Spinal cord (tissue), 10 donors: ENCODE results near the gene SULT1A2. TPM values are rescaled to one million over a fixed set of nuclear protein-coding genes. Genes with fewer than 3 reads are reported as not detected.
"Not testable (repeated sequence)": the region's sequence is repeated elsewhere in the genome, so short reads cannot be mapped to it uniquely, and the experiment has no call there.

Source experiments
- DNase-seq, 6 donors: peaks; one replicate each; pipeline versions ENCODE4 v3.0.0 to v3.0.0-alpha.2; 2013 to 2015; ENCODE audit warnings: low spot score in 6 of 6, low read depth in 4 of 6
- H3K27ac ChIP-seq: one replicate; pipeline ENCODE4 v1.5.1; 2013; ENCODE audit warnings: low read depth, low read length, control low read depth
- H3K27me3 ChIP-seq: one replicate; pipeline ENCODE4 v1.6.1; 2013; ENCODE audit warnings: low read length; ENCODE audit not compliant: control insufficient read depth, insufficient read depth
- H3K36me3 ChIP-seq: one replicate; pipeline ENCODE4 v1.6.1; 2013; ENCODE audit warnings: low read length; ENCODE audit not compliant: control insufficient read depth, insufficient read depth
- H3K4me1 ChIP-seq: one replicate; pipeline ENCODE4 v1.6.1; 2013; ENCODE audit warnings: low read length; ENCODE audit not compliant: control insufficient read depth, insufficient read depth
- H3K4me3 ChIP-seq: one replicate; pipeline ENCODE4 v1.5.1; 2013; ENCODE audit warnings: low read depth, low read length, control low read depth
- H3K9me3 ChIP-seq: one replicate; pipeline ENCODE4 v1.6.1; 2013; ENCODE audit warnings: low read length; ENCODE audit not compliant: control insufficient read depth, insufficient read depth
- WGBS: methylation state at CpG from one replicate; pipeline ENCODE4 v1.1.5; 2013; ENCODE audit warnings: missing lambda C conversion rate; ENCODE audit not compliant: insufficient coverage; 5-methylcytosine and 5-hydroxymethylcytosine counted together
- polyA plus RNA-seq, 2 donors: library from polyadenylated mRNA; unstranded; fragments of 120-200 nt; gene quantifications; one replicate each; pipeline ENCODE4 v1.2.1, GENCODE V29; 2013; ENCODE audit not compliant: insufficient read length in 2 of 2
- total RNA-seq, 2 donors: library from RNA; depleted of rRNA in 1 of 2; stranded (reverse); fragments of 120-200 nt in 1 of 2; fragments of >200 nt in 1 of 2; gene quantifications; one replicate each; pipeline versions ENCODE4 v1.2.3 to v1.2.4, GENCODE V29; 2013 to 2014
- donor health status: healthy.

SULT1A2 gene
- total and polyA plus RNA-seq, 4 donors, result 0.50 to 2.8 (median 2.0) TPM

GRCh38 chr16:28621481-28622155 is 24.8 kb upstream of the SULT1A2 start:
- DNase-seq, result peak in 1 of 6 donors; percentile 0
- Histone ChIP-seq H3K4me3 (no peak overlapping the region), H3K36me3 (peaks cover 2% of the 10 kb centered on the region), H3K27me3 (no peaks in the 10 kb centered on the region), H3K27ac (no peak overlapping the region), H3K9me3 (no peaks in the 10 kb centered on the region), H3K4me1 (peaks cover 11% of the 10 kb centered on the region)
- WGBS, result 70% methylated on average over 3 of the region's 7 CpGs

GRCh38 chr16:28620316-28620715 is 23.5 kb upstream of the SULT1A2 start:
- not testable (repeated sequence) for H3K27ac ChIP-seq, H3K36me3 ChIP-seq, H3K27me3 ChIP-seq, H3K4me3 ChIP-seq, H3K9me3 ChIP-seq, DNase-seq
- peaks cover 11% of the 10 kb centered on the region for H3K4me1 ChIP-seq
- WGBS, result no CpG with 5 or more reads among the region's 1 CpG

GRCh38 chr16:28617874-28618273 is 21.0 kb upstream of the SULT1A2 start:
- Histone ChIP-seq H3K4me3 (no peak overlapping the region), H3K27me3 (no peaks in the 10 kb centered on the region), H3K4me1 (peaks cover 8% of the 10 kb centered on the region), H3K36me3 (peaks cover 2% of the 10 kb centered on the region), H3K27ac (no peak overlapping the region), H3K9me3 (no peaks in the 10 kb centered on the region)
- WGBS, result 100% methylated on average over 1 of the region's 4 CpGs
- DNase-seq, result no peak

GRCh38 chr16:28616636-28617035 is 19.8 kb upstream of the SULT1A2 start:
- H3K36me3 ChIP-seq, result peaks cover 2% of the 10 kb centered on the region
- no peak overlapping the region for H3K4me3 ChIP-seq
- no peaks in the 10 kb centered on the region for H3K27me3 ChIP-seq
- no peaks in the 10 kb centered on the region for H3K4me1 ChIP-seq
- WGBS, result 94% methylated on average over 7 of the region's 7 CpGs
- H3K27ac ChIP-seq, result no peak overlapping the region
- DNase-seq, result no peak
- H3K9me3 ChIP-seq, result no peaks in the 10 kb centered on the region

GRCh38 chr16:28616224-28616577 is 19.4 kb upstream of the SULT1A2 start:
- not testable (repeated sequence) for H3K4me3 ChIP-seq

GRCh38 chr16:28615486-28616223 is 18.8 kb upstream of the SULT1A2 start:
- not testable (repeated sequence) for H3K4me3 ChIP-seq, H3K27ac ChIP-seq, H3K4me1 ChIP-seq, H3K36me3 ChIP-seq, H3K9me3 ChIP-seq, H3K27me3 ChIP-seq
- WGBS, result 43% methylated on average over 10 of the region's 24 CpGs
- DNase-seq, result peak in 4 of 6 donors; percentile 2 to 75 (median 6)

More at GRCh38 chr16:28616224-28616577, 19.4 kb upstream of the SULT1A2 start:
- not testable (repeated sequence) for H3K36me3 ChIP-seq, H3K4me1 ChIP-seq, DNase-seq, H3K27me3 ChIP-seq, H3K27ac ChIP-seq, H3K9me3 ChIP-seq
- 89% methylated on average over 7 of the region's 7 CpGs for WGBS

- not testable (repeated sequence) for H3K27me3 ChIP-seq, H3K4me3 ChIP-seq, H3K27ac ChIP-seq, H3K4me1 ChIP-seq, DNase-seq, H3K36me3 ChIP-seq, H3K9me3 ChIP-seq
- WGBS, result 85% methylated on average over 11 of the region's 16 CpGs
These were observed 17.7 kb upstream of the SULT1A2 start for GRCh38 chr16:28614561-28614960.

- not testable (repeated sequence) for H3K9me3 ChIP-seq, H3K36me3 ChIP-seq, H3K27me3 ChIP-seq, H3K4me1 ChIP-seq, H3K27ac ChIP-seq, H3K4me3 ChIP-seq, DNase-seq
- WGBS, result 60% methylated on average over 1 of the region's 26 CpGs
These were observed 17.1 kb upstream of the SULT1A2 start for GRCh38 chr16:28613912-28614311.

- no CpG with 5 or more reads among the region's 17 CpGs for WGBS
- H3K27ac ChIP-seq, H3K4me3 ChIP-seq, H3K27me3 ChIP-seq, H3K4me1 ChIP-seq, H3K9me3 ChIP-seq, DNase-seq: not testable (repeated sequence)
- peaks cover 14% of the 10 kb centered on the region for H3K36me3 ChIP-seq
These were observed 15.8 kb upstream of the SULT1A2 start for GRCh38 chr16:28612359-28613280.
